Measurements from ENCODE around the gene UBE3D. TPM values are rescaled to one million over a fixed set of nuclear protein-coding genes. Genes with fewer than 3 reads are reported as not detected.

UBE3D gene
- total RNA-seq, 1 experiment from 2014 or later, result 10.7 TPM

DNA sequence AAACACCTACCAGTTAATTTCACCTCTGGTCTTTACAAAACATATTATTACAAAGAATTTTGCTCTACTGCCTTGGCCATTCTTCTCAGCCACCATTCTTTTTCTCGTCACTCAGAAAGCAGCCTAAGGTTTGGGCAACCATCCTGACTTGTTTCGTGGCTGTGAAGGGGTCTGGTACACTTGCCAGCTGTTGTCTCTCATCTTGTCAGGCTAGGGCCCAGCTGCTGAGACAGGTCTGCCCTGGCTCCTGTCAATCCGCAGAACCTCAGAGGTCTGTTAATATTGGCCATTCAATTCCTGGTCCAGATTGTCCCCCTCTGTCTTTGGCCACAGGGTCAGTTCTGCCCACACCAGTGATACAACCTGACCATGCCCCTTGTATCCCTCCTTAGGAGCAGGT lies 197.7 kb downstream of the UBE3D start:
- WGBS (ENCODE audit: extremely low coverage, insufficient read length, low lambda C conversion rate), result no CpG with 5 or more reads among the region's 3 CpGs
- no peak for DNase-seq
- H3K9ac ChIP-seq (ENCODE audit: extremely low read depth, insufficient read length, low read length), result no peak overlapping the region

More for the DNA sequence above, 197.7 kb downstream of the UBE3D start:
- peak overlapping the region in 1 of 3 experiments; percentile 45; a peak in 1 of 7 replicates for H3K27ac Mint-ChIP-seq
- H3K23ac ChIP-seq (ENCODE audit: insufficient read length, low read depth, low read length), result no peak overlapping the region
- H2BK120ac ChIP-seq (ENCODE audit: low read depth, low read length, poor library complexity, severe bottlenecking), result no peak overlapping the region
- no peak overlapping the region for H4K91ac ChIP-seq (ENCODE audit: insufficient read length, low read depth, low read length)
- TF ChIP-seq, protein P1, sequence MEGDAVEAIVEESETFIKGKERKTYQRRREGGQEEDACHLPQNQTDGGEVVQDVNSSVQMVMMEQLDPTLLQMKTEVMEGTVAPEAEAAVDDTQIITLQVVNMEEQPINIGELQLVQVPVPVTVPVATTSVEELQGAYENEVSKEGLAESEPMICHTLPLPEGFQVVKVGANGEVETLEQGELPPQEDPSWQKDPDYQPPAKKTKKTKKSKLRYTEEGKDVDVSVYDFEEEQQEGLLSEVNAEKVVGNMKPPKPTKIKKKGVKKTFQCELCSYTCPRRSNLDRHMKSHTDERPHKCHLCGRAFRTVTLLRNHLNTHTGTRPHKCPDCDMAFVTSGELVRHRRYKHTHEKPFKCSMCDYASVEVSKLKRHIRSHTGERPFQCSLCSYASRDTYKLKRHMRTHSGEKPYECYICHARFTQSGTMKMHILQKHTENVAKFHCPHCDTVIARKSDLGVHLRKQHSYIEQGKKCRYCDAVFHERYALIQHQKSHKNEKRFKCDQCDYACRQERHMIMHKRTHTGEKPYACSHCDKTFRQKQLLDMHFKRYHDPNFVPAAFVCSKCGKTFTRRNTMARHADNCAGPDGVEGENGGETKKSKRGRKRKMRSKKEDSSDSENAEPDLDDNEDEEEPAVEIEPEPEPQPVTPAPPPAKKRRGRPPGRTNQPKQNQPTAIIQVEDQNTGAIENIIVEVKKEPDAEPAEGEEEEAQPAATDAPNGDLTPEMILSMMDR (conservative IDR thresholded peaks at IDR 0.05), result no peak
- H3K4me2 ChIP-seq (ENCODE audit: insufficient read depth, insufficient read length, low read length), result no peak overlapping the region
- H3K27me3 ChIP-seq (ENCODE audit: insufficient read depth, low read length), result no peaks in the 10 kb centered on the region
- no peak overlapping the region for H3T11ph ChIP-seq (ENCODE audit: low read length)
- H3K27me3 Mint-ChIP-seq (ENCODE audit: low read depth), result no peaks in the 10 kb centered on the region
- no peaks in the 10 kb centered on the region for H3K79me1 ChIP-seq (ENCODE audit: insufficient read depth, low read depth, low read length, poor library complexity, severe bottlenecking)
- no peaks in the 10 kb centered on the region; a peak in 1 of 7 replicates for H3K36me3 Mint-ChIP-seq (ENCODE audit: insufficient read depth in 1 of 3, low read depth in 3 of 3)
- no peak overlapping the region for H2BK20ac ChIP-seq (ENCODE audit: low read depth, low read length, poor library complexity, severe bottlenecking)
- peaks cover 3% of the 10 kb centered on the region in 2 experiments; a peak in 4 of 5 replicates for H3K9me3 Mint-ChIP-seq
- no peaks in the 10 kb centered on the region for H3K23me2 ChIP-seq (ENCODE audit: insufficient read length, low read depth, low read length, poor library complexity, severe bottlenecking)
- no peaks in the 10 kb centered on the region for H4K20me1 ChIP-seq (ENCODE audit: control insufficient read depth, insufficient read depth, insufficient read length)
- no peak overlapping the region for H2AFZ ChIP-seq (ENCODE audit: low read length)
- H3K27ac ChIP-seq (ENCODE audit: insufficient read length, low read depth, low read length), result no peak overlapping the region
- no peaks in the 10 kb centered on the region for H3K4me1 ChIP-seq (ENCODE audit: insufficient read depth, low read length)
- no peak overlapping the region for H2BK5ac ChIP-seq (ENCODE audit: insufficient read length, low read length)
- H3K14ac ChIP-seq (ENCODE audit: insufficient read depth, low read length), result no peak overlapping the region
- H3K4me1 Mint-ChIP-seq, result peaks cover 0 to 4% of the 10 kb centered on the region in 2 experiments; a peak in 3 of 4 replicates
- H3K18ac ChIP-seq (ENCODE audit: insufficient read length, low read depth, low read length), result no peak overlapping the region
- H4K5ac ChIP-seq (ENCODE audit: insufficient read length, low read depth, low read length), result no peak overlapping the region
- no peak overlapping the region for H2BK12ac ChIP-seq (ENCODE audit: insufficient read length, low read depth, low read length)
- H3K9me3 ChIP-seq (ENCODE audit: control insufficient read depth, low read depth, low read length), result no peaks in the 10 kb centered on the region
- H3K79me2 ChIP-seq (ENCODE audit: insufficient read depth, low read length), result no peaks in the 10 kb centered on the region
- H3K56ac ChIP-seq (ENCODE audit: insufficient read length, low read depth, low read length), result no peak overlapping the region
- no peak overlapping the region for H3K4ac ChIP-seq (ENCODE audit: low read depth, low read length)
- H2BK15ac ChIP-seq (ENCODE audit: low read depth, low read length), result no peak overlapping the region
- no peak overlapping the region for H3K4me3 Mint-ChIP-seq
- H2AK5ac ChIP-seq (ENCODE audit: insufficient read length, low read length), result no peak overlapping the region
- H4K8ac ChIP-seq (replicated peaks; ENCODE audit: insufficient read length, low read depth, low read length), result no peak overlapping the region

Data from H9 (cell line).